Keratinocyte (primary cell): Measurements from ENCODE around the gene CDX1. TPM values are rescaled to one million over a fixed set of nuclear protein-coding genes. Genes with fewer than 3 reads are reported as not detected.

Source experiments
- DNase-seq: peaks from one replicate; pipeline ENCODE4 v3.0.0-alpha.2; 2011; ENCODE audit warnings: low read depth, missing footprints, low spot score
- FAIRE-seq: peaks from 2 replicates; lab custom pipeline; 2011; peaks lifted over from hg19 to GRCh38; lab: Jason Lieb, UNC
- H2AFZ ChIP-seq: 2 replicates; pipeline ENCODE4 v1.6.0; 2012; ENCODE audit warnings: low read length, control low read depth, inconsistent platforms; ENCODE audit not compliant: control insufficient read depth
- H3K27ac ChIP-seq: 2 replicates; pipeline ENCODE4 v1.5.1; 2011; ENCODE audit warnings: low read length; ENCODE audit not compliant: control insufficient read depth, insufficient read depth
- H3K27me3 ChIP-seq: 3 replicates; pipeline ENCODE4 v1.6.0; 2011; ENCODE audit warnings: low read length; ENCODE audit not compliant: control insufficient read depth, insufficient read depth; ENCODE audit errors: extremely low read depth
- H3K36me3 ChIP-seq, 2 experiments: 2 replicates in 1 of 2; 3 replicates in 1 of 2; pipeline ENCODE4 v1.5.1; 2011; ENCODE audit warnings: low read length in 2 of 2, mild to moderate bottlenecking in 1 of 2; ENCODE audit not compliant: control insufficient read depth in 2 of 2, insufficient read depth in 2 of 2; ENCODE audit errors: extremely low read depth in 1 of 2
- H3K4me1 ChIP-seq: 3 replicates; pipeline ENCODE4 v1.5.1; 2011; ENCODE audit warnings: low read length; ENCODE audit not compliant: control insufficient read depth, insufficient read depth; ENCODE audit errors: extremely low read depth
- H3K4me2 ChIP-seq: 3 replicates; pipeline ENCODE4 v1.6.0; 2011; ENCODE audit warnings: low read depth, low read length; ENCODE audit not compliant: control insufficient read depth, insufficient read depth; ENCODE audit errors: extremely low read depth
- H3K4me3 ChIP-seq, 3 experiments: fragments of 200-600 bp in 1 of 3; sonication (generic) in 1 of 3; 2 replicates in 2 of 3; 3 replicates in 1 of 3; pipeline ENCODE4 v1.5.1; 2011 to 2016; ENCODE audit warnings: low read length in 3 of 3, mild to moderate bottlenecking in 3 of 3, control low read depth in 2 of 3, inconsistent platforms in 1 of 3, low read depth in 1 of 3, mixed read lengths in 1 of 3, mixed run types in 1 of 3, moderate library complexity in 1 of 3; ENCODE audit not compliant: control insufficient read depth in 2 of 3, insufficient read depth in 2 of 3; ENCODE audit errors: extremely low read depth in 1 of 3
- H3K79me2 ChIP-seq: 2 replicates; pipeline ENCODE4 v1.6.0; 2012; ENCODE audit warnings: low read length; ENCODE audit not compliant: control insufficient read depth, insufficient read depth
- H3K9ac ChIP-seq: 3 replicates; pipeline ENCODE4 v1.6.0; 2011; ENCODE audit warnings: low read length; ENCODE audit not compliant: control insufficient read depth, insufficient read depth; ENCODE audit errors: extremely low read depth
- H3K9me1 ChIP-seq: 3 replicates; pipeline ENCODE4 v1.6.0; 2011; ENCODE audit warnings: low read length; ENCODE audit not compliant: control insufficient read depth, insufficient read depth; ENCODE audit errors: extremely low read depth
- H3K9me3 ChIP-seq: 2 replicates; pipeline ENCODE4 v1.5.1; 2012; ENCODE audit warnings: low read depth, low read length; ENCODE audit not compliant: control insufficient read depth
- H4K20me1 ChIP-seq: 3 replicates; pipeline ENCODE4 v1.6.0; 2011; ENCODE audit warnings: low read length; ENCODE audit not compliant: control insufficient read depth, insufficient read depth; ENCODE audit errors: extremely low read depth
- CTCF ChIP-seq, 3 experiments: IDR thresholded peaks in 1 of 3; conservative IDR thresholded peaks in 1 of 3; optimal IDR thresholded peaks in 1 of 3; 2 replicates in 2 of 3; 3 replicates in 1 of 3; pipeline versions ENCODE3 to v1.5.1; 2011; ENCODE audit warnings: low read length in 3 of 3, mild to moderate bottlenecking in 3 of 3, moderate library complexity in 2 of 3, control low read depth in 1 of 3, inconsistent platforms in 1 of 3; ENCODE audit not compliant: insufficient read depth in 2 of 3; ENCODE audit errors: extremely low read depth in 1 of 3
- EZH2 ChIP-seq: IDR thresholded peaks from one replicate; pipeline ENCODE4 v1.6.1; 2012; ENCODE audit warnings: inconsistent platforms, mild to moderate bottlenecking, low read length, moderate library complexity
- dilution Hi-C: fragments of 300-500 bp; cut with MboI; formaldehyde crosslinking; loops from one replicate; pipeline ENCODE4 v1.7.0; 2020; ENCODE audit warnings: low sequenced_read_pairs; ENCODE audit not compliant: extremely low pct_ligation_motif_present
- polyA plus RNA-seq, 5 experiments: library from polyadenylated mRNA; depleted of rRNA in 3 of 5; stranded (reverse) in 3 of 5; stranded (forward) in 1 of 5; unstranded in 1 of 5; fragments of >200 nt; gene quantifications; 1 replicate in 1 of 5; 2 replicates in 3 of 5; 3 replicates in 1 of 5; pipeline versions ENCODE4 v1.2.1 to v1.2.3, GENCODE V29; 2011 to 2012; ENCODE audit warnings: missing spikeins in 2 of 5, low read depth in 1 of 5, low replicate concordance in 1 of 5

The CDX1 gene
- polyA plus RNA-seq, 1 donor (not counting 4 experiments of a cell fraction or from before 2014, with no cell fraction given): not detected

GRCh38 chr5:150181766-150182545, 15.4 kb downstream of the CDX1 start:
- no peak overlapping the region for H2AFZ ChIP-seq
- no peaks in the 10 kb centered on the region for H3K9me1 ChIP-seq
- DNase-seq (no peak), FAIRE-seq (no peak)
- dilution Hi-C loops: no loop called here
- TF ChIP-seq CTCF (optimal IDR thresholded peaks at IDR 0.05 in 1 of 3, IDR thresholded peaks at IDR 0.05 in 1 of 3, conservative IDR thresholded peaks at IDR 0.05 in 1 of 3; ENCODE audit: extremely low read depth in 1 of 3, insufficient read depth in 2 of 3, low read length in 3 of 3) (no peak), EZH2 (no peak)
- H3K9me3 ChIP-seq: no peaks in the 10 kb centered on the region
- H4K20me1 ChIP-seq: no peaks in the 10 kb centered on the region
- H3K27me3 ChIP-seq: peaks cover 10% of the 10 kb centered on the region
- no peaks in the 10 kb centered on the region for H3K36me3 ChIP-seq
- no peaks in the 10 kb centered on the region for H3K79me2 ChIP-seq
- no peak overlapping the region for H3K4me3 ChIP-seq
- H3K4me1 ChIP-seq: no peaks in the 10 kb centered on the region
- no peak overlapping the region for H3K27ac ChIP-seq
- H3K9ac ChIP-seq: no peak overlapping the region
- no peak overlapping the region for H3K4me2 ChIP-seq

- dilution Hi-C loops: no loop called here
- Histone ChIP-seq H3K4me2 (no peak overlapping the region), H3K27me3 (peaks cover 15% of the 10 kb centered on the region), H3K4me3 (no peak overlapping the region), H3K4me1 (no peaks in the 10 kb centered on the region), H4K20me1 (no peaks in the 10 kb centered on the region), H3K9me3 (no peaks in the 10 kb centered on the region), H3K36me3 (no peaks in the 10 kb centered on the region), H2AFZ (no peak overlapping the region), H3K27ac (no peak overlapping the region), H3K9me1 (no peaks in the 10 kb centered on the region), H3K9ac (no peak overlapping the region), H3K79me2 (no peaks in the 10 kb centered on the region)
- FAIRE-seq: no peak
- no peak for DNase-seq
- TF ChIP-seq CTCF (optimal IDR thresholded peaks at IDR 0.05 in 1 of 3, IDR thresholded peaks at IDR 0.05 in 1 of 3, conservative IDR thresholded peaks at IDR 0.05 in 1 of 3; ENCODE audit: extremely low read depth in 1 of 3, insufficient read depth in 2 of 3, low read length in 3 of 3) (no peak), EZH2 (no peak)
Measured at GRCh38 chr5:150182774-150183173, 16.2 kb downstream of the CDX1 start.
